ENCODE data around the gene MAD1L1.

MAD1L1 gene

DNA sequence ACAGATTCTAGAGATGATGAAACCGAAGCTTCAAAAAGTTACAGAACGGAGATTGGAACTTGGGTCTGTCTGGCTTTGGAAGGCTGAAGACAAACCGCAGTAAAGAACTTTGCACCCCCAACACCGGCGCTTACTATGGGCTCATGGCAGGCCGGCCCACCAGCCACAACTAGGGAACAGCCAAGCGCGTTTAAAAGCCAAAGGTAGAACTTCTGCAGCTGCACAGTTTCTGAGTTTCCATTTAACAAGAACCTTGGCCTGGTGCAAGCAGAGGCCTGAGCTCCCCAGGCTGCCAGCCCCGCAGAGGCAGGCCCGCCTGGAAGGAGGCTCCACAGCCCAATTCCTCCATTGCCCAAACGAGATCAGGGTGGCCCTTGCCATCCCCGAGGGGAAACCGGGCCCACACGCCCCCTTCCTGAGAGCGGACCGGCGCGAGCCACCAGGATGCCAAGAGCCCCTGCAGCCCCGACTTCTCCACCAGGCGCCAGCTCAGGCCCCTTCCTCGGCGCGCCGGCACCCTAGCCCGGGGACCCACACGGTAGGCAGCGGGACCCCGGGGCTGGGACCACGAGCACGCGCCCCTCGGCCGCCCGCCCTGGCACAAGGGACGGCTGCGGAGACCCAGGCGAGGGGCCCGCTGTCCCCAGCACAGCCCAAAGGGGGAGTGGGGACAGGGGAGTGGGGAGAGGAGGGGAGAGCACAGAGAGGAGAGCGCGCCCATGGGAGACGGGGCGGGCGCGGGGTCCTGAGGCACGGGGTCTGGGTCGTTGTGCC is 566 bp downstream of the MAD1L1 start:
- Histone ChIP-seq H3K9me3 (no peaks in the 10 kb centered on the region), H3K36me3 (peaks cover 40% of the 10 kb centered on the region), H3K4me3 (ENCODE audit: low read depth in 1 of 2, low read length in 1 of 2) (peak overlapping the region; percentile 78 to 83), H3K4me1 (ENCODE audit: control insufficient read depth in 1 of 2, insufficient read depth in 1 of 2, low read depth in 1 of 2, low read length in 1 of 2) (peaks cover 9 to 13% of the 10 kb centered on the region in 2 experiments), H3K27me3 (no peaks in the 10 kb centered on the region), H3K27ac (peak overlapping the region; percentile 28)
- TF ChIP-seq, protein P1, sequence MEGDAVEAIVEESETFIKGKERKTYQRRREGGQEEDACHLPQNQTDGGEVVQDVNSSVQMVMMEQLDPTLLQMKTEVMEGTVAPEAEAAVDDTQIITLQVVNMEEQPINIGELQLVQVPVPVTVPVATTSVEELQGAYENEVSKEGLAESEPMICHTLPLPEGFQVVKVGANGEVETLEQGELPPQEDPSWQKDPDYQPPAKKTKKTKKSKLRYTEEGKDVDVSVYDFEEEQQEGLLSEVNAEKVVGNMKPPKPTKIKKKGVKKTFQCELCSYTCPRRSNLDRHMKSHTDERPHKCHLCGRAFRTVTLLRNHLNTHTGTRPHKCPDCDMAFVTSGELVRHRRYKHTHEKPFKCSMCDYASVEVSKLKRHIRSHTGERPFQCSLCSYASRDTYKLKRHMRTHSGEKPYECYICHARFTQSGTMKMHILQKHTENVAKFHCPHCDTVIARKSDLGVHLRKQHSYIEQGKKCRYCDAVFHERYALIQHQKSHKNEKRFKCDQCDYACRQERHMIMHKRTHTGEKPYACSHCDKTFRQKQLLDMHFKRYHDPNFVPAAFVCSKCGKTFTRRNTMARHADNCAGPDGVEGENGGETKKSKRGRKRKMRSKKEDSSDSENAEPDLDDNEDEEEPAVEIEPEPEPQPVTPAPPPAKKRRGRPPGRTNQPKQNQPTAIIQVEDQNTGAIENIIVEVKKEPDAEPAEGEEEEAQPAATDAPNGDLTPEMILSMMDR (IDR thresholded peaks at IDR 0.05), result no peak

DNA sequence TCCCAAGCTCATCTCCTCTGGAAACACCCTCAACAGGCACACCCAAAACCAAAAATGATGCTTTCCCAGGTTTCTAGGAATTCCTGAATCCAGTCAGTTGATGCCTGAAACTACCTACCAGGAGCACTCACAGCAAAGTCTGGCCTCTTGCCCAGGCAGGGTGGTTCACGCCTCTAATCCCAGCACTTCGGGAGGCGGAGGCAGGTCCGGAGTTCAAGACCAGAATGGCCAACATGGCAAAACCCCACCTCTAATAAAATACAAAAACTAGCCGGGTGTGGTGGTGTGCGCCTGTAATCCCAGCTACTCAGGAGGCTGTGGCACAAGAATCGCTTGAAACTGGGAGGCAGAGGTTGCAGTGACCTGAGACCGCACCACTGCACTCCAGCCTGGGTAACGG is 1.9 kb downstream of the MAD1L1 start:
- peaks cover 9 to 13% of the 10 kb centered on the region in 2 experiments for H3K4me1 ChIP-seq (ENCODE audit: control insufficient read depth in 1 of 2, insufficient read depth in 1 of 2, low read depth in 1 of 2, low read length in 1 of 2)
- H3K4me3 ChIP-seq (ENCODE audit: low read depth in 1 of 2, low read length in 1 of 2), result no peak overlapping the region
- peaks cover 43% of the 10 kb centered on the region for H3K36me3 ChIP-seq
- H3K27me3 ChIP-seq, result no peaks in the 10 kb centered on the region
- H3K9me3 ChIP-seq, result no peaks in the 10 kb centered on the region
- H3K27ac ChIP-seq, result no peak overlapping the region
- TF ChIP-seq, protein P1 (IDR thresholded peaks at IDR 0.05), result no peak

DNA sequence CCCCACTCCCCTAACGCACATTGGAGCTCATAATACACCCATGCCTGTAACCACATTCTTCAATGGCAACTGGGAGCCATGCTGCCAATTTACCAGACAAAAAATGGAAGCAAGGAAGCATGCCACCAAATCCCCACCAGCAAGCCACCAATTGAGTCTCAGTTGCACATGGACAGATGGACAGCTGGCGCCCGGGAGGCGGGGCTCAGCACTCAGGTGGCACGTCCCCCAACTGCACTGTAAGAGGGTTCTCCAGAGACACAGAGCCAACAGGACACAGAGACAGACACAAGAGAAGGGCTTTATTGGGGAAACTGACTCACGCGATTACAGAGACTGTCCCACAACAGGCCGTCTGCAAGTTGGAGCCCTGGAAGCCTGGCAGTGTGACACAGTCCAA is 2.5 kb downstream of the MAD1L1 start:
- no peak overlapping the region for H3K27ac ChIP-seq
- H3K9me3 ChIP-seq, result no peaks in the 10 kb centered on the region
- no peaks in the 10 kb centered on the region for H3K27me3 ChIP-seq
- H3K4me1 ChIP-seq (ENCODE audit: control insufficient read depth in 1 of 2, insufficient read depth in 1 of 2, low read depth in 1 of 2, low read length in 1 of 2), result peaks cover 9 to 13% of the 10 kb centered on the region in 2 experiments
- H3K4me3 ChIP-seq (ENCODE audit: low read depth in 1 of 2, low read length in 1 of 2), result no peak overlapping the region
- H3K36me3 ChIP-seq, result peaks cover 46% of the 10 kb centered on the region
- TF ChIP-seq, protein P1 (IDR thresholded peaks at IDR 0.05), result no peak

DNA sequence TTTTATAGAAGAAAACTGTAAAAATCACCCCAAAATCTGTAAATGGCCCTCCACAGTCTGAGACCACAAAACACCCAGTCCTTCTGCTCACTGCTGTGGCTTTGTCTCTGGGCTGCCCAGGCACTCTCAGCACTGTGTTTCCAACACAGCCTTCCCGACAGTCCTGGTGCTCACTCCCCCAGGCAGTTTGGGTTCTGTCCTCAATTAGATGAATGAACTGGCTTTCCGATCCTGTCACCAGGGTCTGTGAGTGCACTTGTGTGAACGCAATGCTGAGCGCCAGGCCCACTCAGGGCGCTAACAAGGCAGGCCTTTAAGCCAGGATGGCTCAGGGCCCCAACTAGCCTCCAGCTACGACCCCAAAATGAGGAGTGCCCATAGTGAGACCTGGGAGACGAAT is 3.3 kb downstream of the MAD1L1 start:
- peaks cover 48% of the 10 kb centered on the region for H3K36me3 ChIP-seq
- H3K4me1 ChIP-seq (ENCODE audit: control insufficient read depth in 1 of 2, insufficient read depth in 1 of 2, low read depth in 1 of 2, low read length in 1 of 2), result peaks cover 9 to 13% of the 10 kb centered on the region in 2 experiments
- H3K27ac ChIP-seq, result no peak overlapping the region
- no peak overlapping the region for H3K4me3 ChIP-seq (ENCODE audit: low read depth in 1 of 2, low read length in 1 of 2)
- H3K9me3 ChIP-seq, result no peaks in the 10 kb centered on the region
- TF ChIP-seq, protein P1 (IDR thresholded peaks at IDR 0.05), result no peak
- H3K27me3 ChIP-seq, result no peaks in the 10 kb centered on the region

DNA sequence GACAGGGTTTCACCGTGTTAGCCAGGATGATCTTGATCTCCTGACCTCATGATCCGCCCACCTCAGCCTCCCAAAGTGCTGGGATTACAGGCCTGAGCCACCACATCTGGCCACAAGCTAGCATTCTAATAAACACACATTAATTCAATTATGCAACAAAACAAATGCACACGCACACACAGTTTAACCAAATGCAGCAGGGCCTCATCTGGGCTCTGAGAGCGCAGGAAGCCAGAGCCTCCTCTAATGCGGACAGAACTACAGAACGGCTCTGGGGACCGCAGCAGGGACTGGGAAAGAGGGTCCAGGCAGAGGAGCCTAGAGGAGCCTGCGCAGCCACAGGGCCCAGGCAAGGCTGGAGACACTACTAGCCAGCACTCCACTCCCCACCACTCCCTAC is 3.8 kb downstream of the MAD1L1 start:
- H3K9me3 ChIP-seq, result no peaks in the 10 kb centered on the region
- H3K4me1 ChIP-seq (ENCODE audit: control insufficient read depth in 1 of 2, insufficient read depth in 1 of 2, low read depth in 1 of 2, low read length in 1 of 2), result peaks cover 9 to 13% of the 10 kb centered on the region in 2 experiments
- no peaks in the 10 kb centered on the region for H3K27me3 ChIP-seq
- peaks cover 54% of the 10 kb centered on the region for H3K36me3 ChIP-seq
- TF ChIP-seq, protein P1 (IDR thresholded peaks at IDR 0.05), result no peak
- no peak overlapping the region for H3K4me3 ChIP-seq (ENCODE audit: low read depth in 1 of 2, low read length in 1 of 2)
- H3K27ac ChIP-seq, result no peak overlapping the region
